ENCODE results near the gene SLC35E3. TPM values are rescaled to one million over a fixed set of nuclear protein-coding genes. Genes with fewer than 3 reads are reported as not detected.

SLC35E3 gene
- total RNA-seq, 2 donors from 2014 or later: 6.8 to 7.1 TPM

GRCh38 chr12:68768431-68768939 is 22.5 kb downstream of the SLC35E3 start:
- Histone ChIP-seq H3K9me3 (no peaks in the 10 kb centered on the region), H3K9ac (ENCODE audit: low read depth in 2 of 2, low read length in 2 of 2) (no peak overlapping the region), H3K27ac (no peak overlapping the region), H3K4me1 (no peaks in the 10 kb centered on the region), H3K36me3 (no peaks in the 10 kb centered on the region), H3K4me3 (no peak overlapping the region), H3K27me3 (no peaks in the 10 kb centered on the region)
- no peak for TF ChIP-seq CTCF (IDR thresholded peaks at IDR 0.05)
- intact Hi-C loops (cut with DNase I): no loop called here
- DNase-seq: no peak

- no peak for DNase-seq
- no peaks in the 10 kb centered on the region for H3K4me1 ChIP-seq
- intact Hi-C loops (cut with DNase I): no loop called here
- no peak overlapping the region for H3K27ac ChIP-seq
- no peaks in the 10 kb centered on the region for H3K36me3 ChIP-seq
- no peaks in the 10 kb centered on the region for H3K9me3 ChIP-seq
- no peak for TF ChIP-seq CTCF (IDR thresholded peaks at IDR 0.05)
- no peak overlapping the region for H3K9ac ChIP-seq (ENCODE audit: low read depth in 2 of 2, low read length in 2 of 2)
- no peak overlapping the region for H3K4me3 ChIP-seq
- H3K27me3 ChIP-seq: no peaks in the 10 kb centered on the region
Measured at GRCh38 chr12:68769941-68770340, 24.0 kb downstream of the SLC35E3 start.

- Histone ChIP-seq H3K9me3 (no peaks in the 10 kb centered on the region), H3K9ac (ENCODE audit: low read depth in 2 of 2, low read length in 2 of 2) (no peak overlapping the region), H3K4me1 (no peaks in the 10 kb centered on the region), H3K27ac (no peak overlapping the region), H3K4me3 (no peak overlapping the region), H3K36me3 (no peaks in the 10 kb centered on the region), H3K27me3 (no peaks in the 10 kb centered on the region)
- DNase-seq: no peak
- intact Hi-C loops (cut with DNase I): no loop called here
- no peak for TF ChIP-seq CTCF (IDR thresholded peaks at IDR 0.05)
Measured at GRCh38 chr12:68771223-68771925, 25.4 kb downstream of the SLC35E3 start.

- intact Hi-C loops (cut with DNase I): no loop called here
- Histone ChIP-seq H3K4me3 (no peak overlapping the region), H3K9ac (ENCODE audit: low read depth in 2 of 2, low read length in 2 of 2) (no peak overlapping the region), H3K36me3 (no peaks in the 10 kb centered on the region), H3K27me3 (no peaks in the 10 kb centered on the region), H3K27ac (no peak overlapping the region), H3K9me3 (no peaks in the 10 kb centered on the region), H3K4me1 (no peaks in the 10 kb centered on the region)
- TF ChIP-seq CTCF (IDR thresholded peaks at IDR 0.05): no peak
- no peak for DNase-seq
Measured at GRCh38 chr12:68772714-68773113, 26.7 kb downstream of the SLC35E3 start.

GRCh38 chr12:68773582-68773981 is 27.6 kb downstream of the SLC35E3 start:
- no peak for DNase-seq
- H3K9me3 ChIP-seq: no peaks in the 10 kb centered on the region
- H3K27me3 ChIP-seq: no peaks in the 10 kb centered on the region
- H3K9ac ChIP-seq (ENCODE audit: low read depth in 2 of 2, low read length in 2 of 2): no peak overlapping the region
- no peaks in the 10 kb centered on the region for H3K4me1 ChIP-seq
- no peak for TF ChIP-seq CTCF (IDR thresholded peaks at IDR 0.05)
- intact Hi-C loops (cut with DNase I): no loop called here
- no peaks in the 10 kb centered on the region for H3K36me3 ChIP-seq
- no peak overlapping the region for H3K27ac ChIP-seq
- no peak overlapping the region for H3K4me3 ChIP-seq

Measured in colonic mucosa (tissue), 4 donors.